Measurements from ENCODE around the gene RPS8. TPM values are rescaled to one million over a fixed set of nuclear protein-coding genes. Genes with fewer than 3 reads are reported as not detected.
A peak's percentile ranks its signal among the peaks of the same experiment; 100 is the strongest.

The RPS8 gene
- total and polyA plus RNA-seq, 2 donors from 2014 or later, result 1,449 to 1,538 TPM

DNA sequence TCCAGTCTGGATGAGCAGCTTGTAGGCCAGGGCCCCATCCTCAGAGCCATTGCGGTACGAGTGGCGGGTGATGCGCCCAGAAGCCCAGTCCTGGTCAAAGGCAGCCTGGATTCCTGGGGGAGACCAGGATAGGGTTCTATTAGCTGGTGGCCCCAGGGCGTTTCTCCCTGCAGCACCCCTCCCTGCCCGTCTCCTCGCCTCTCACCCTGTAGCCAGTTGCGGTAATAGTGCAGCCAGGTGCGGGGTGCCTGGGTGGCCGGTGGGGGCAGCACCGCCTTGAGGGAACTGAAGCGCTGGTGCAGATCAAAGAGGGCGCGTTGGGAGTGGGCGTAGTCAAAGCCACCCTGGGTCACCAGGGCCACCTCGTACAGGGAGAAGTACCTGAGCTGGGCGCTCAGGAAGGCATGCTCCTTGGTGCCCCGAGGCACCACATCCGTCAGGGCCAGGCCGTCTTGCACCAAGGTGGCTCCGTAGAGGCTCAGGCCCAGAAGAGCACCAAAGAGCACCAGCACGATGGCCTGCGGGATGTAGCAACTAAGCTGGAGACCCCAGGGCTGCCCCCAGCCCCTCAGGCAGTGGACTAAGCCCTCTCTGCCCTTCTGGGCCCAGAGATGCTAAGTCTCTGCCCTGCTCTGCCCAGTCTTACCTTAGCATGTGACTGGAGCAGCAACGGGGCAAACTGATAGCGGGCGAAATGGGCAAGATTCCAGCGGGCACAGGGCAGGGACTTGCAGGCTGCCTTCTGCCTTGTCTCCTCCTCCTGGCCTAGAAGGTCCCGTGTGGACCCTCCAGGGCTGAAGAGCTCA is 52.1 kb downstream of the RPS8 start:
- Histone ChIP-seq H3K27ac (ENCODE audit: low read depth in 2 of 2, low read length in 2 of 2) (no peak overlapping the region), H3K9me3 (ENCODE audit: control insufficient read depth in 2 of 3, insufficient read depth in 1 of 3, low read length in 3 of 3) (no peaks in the 10 kb centered on the region), H3K9ac (ENCODE audit: low read length in 3 of 3) (no peak overlapping the region), H3K4me1 (ENCODE audit: control insufficient read depth in 2 of 3, insufficient read depth in 2 of 3, low read depth in 1 of 3, low read length in 3 of 3) (no peaks in the 10 kb centered on the region), H3K27me3 (ENCODE audit: control insufficient read depth, insufficient read depth, low read length) (no peaks in the 10 kb centered on the region), H3K36me3 (ENCODE audit: control insufficient read depth in 2 of 3, insufficient read depth in 3 of 3, low read length in 3 of 3) (no peaks in the 10 kb centered on the region), H3K4me3 (ENCODE audit: low read length in 3 of 3) (no peak overlapping the region)
- intact Hi-C loops (cut with DNase I), result no loop called here
- FAIRE-seq, result no peak
- TF ChIP-seq, protein P1, sequence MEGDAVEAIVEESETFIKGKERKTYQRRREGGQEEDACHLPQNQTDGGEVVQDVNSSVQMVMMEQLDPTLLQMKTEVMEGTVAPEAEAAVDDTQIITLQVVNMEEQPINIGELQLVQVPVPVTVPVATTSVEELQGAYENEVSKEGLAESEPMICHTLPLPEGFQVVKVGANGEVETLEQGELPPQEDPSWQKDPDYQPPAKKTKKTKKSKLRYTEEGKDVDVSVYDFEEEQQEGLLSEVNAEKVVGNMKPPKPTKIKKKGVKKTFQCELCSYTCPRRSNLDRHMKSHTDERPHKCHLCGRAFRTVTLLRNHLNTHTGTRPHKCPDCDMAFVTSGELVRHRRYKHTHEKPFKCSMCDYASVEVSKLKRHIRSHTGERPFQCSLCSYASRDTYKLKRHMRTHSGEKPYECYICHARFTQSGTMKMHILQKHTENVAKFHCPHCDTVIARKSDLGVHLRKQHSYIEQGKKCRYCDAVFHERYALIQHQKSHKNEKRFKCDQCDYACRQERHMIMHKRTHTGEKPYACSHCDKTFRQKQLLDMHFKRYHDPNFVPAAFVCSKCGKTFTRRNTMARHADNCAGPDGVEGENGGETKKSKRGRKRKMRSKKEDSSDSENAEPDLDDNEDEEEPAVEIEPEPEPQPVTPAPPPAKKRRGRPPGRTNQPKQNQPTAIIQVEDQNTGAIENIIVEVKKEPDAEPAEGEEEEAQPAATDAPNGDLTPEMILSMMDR (IDR thresholded peaks at IDR 0.05; ENCODE audit: borderline replicate concordance, extremely low read depth, insufficient read depth), result no peak
- DNase-seq, result peak in 1 of 5 donors; percentile 71

DNA sequence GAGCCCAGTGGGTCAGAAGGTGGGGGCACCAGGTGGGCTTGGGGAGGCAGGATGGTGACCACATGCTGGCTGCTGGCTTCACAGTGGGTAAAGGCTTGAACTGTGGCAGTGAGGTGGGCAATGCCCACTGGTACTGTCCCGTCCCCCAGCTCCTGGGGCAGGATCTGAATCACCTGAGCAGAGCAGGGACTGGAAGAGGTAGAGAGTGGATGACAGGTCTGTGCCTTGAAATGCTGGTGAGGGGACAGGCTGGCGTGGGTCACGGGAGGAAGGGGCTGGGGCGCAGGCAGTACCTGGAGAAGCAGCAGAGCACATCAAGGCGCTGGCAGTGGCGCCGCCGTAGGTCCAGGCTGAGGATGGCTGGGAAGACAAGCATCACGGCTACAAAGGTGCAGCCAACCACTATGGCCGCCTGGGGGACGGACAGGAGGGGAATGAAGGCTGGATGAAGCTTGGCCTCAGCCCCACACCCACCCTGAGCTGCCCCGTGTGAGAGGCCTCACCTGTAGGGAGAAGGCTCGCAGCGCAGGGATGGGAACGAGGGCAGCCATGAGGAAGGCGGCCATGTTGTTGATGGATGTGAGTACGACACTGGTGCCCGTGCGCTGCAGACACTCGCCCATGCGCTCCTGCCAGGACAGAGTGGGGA is 52.8 kb downstream of the RPS8 start:
- intact Hi-C loops (cut with DNase I), result no loop called here
- no peak overlapping the region for H3K4me3 ChIP-seq (ENCODE audit: low read length in 3 of 3)
- H3K9ac ChIP-seq (ENCODE audit: low read length in 3 of 3), result no peak overlapping the region
- TF ChIP-seq, protein P1 (IDR thresholded peaks at IDR 0.05; ENCODE audit: borderline replicate concordance, extremely low read depth, insufficient read depth), result no peak
- FAIRE-seq (no peak), DNase-seq (no peak)
- no peaks in the 10 kb centered on the region for H3K27me3 ChIP-seq (ENCODE audit: control insufficient read depth, insufficient read depth, low read length)
- H3K9me3 ChIP-seq (ENCODE audit: control insufficient read depth in 2 of 3, insufficient read depth in 1 of 3, low read length in 3 of 3), result no peaks in the 10 kb centered on the region
- no peak overlapping the region for H3K27ac ChIP-seq (ENCODE audit: low read depth in 2 of 2, low read length in 2 of 2)
- no peaks in the 10 kb centered on the region for H3K36me3 ChIP-seq (ENCODE audit: control insufficient read depth in 2 of 3, insufficient read depth in 3 of 3, low read length in 3 of 3)
- no peaks in the 10 kb centered on the region for H3K4me1 ChIP-seq (ENCODE audit: control insufficient read depth in 2 of 3, insufficient read depth in 2 of 3, low read depth in 1 of 3, low read length in 3 of 3)

Other genes with a start within 250 kb of the RPS8 start
- gene TMEM53, start 101.1 kb upstream of the RPS8 start, total RNA-seq, result 16.4 TPM
- gene TMEM53, start 101.1 kb upstream of the RPS8 start, polyA plus RNA-seq (ENCODE audit: insufficient read depth, low read depth, low replicate concordance), result 45.0 TPM
- 3.9 TPM for gene ARMH1, start 100.8 kb upstream of the RPS8 start, total RNA-seq
- gene ARMH1, start 100.8 kb upstream of the RPS8 start, polyA plus RNA-seq (ENCODE audit: insufficient read depth, low read depth, low replicate concordance), result 3.4 TPM
- not detected for gene RNU5D-1, start 44.4 kb upstream of the RPS8 start, total RNA-seq
- not detected for gene RNU5D-1, start 44.4 kb upstream of the RPS8 start, polyA plus RNA-seq (ENCODE audit: insufficient read depth, low read depth, low replicate concordance)
- 1.4 TPM for gene KIF2C, start 35.7 kb upstream of the RPS8 start, total RNA-seq
- gene KIF2C, start 35.7 kb upstream of the RPS8 start, polyA plus RNA-seq (ENCODE audit: insufficient read depth, low read depth, low replicate concordance), result 0.47 TPM
- gene BEST4, start 12.6 kb downstream of the RPS8 start, total RNA-seq, result 0.50 TPM
- gene BEST4, start 12.6 kb downstream of the RPS8 start, polyA plus RNA-seq (ENCODE audit: insufficient read depth, low read depth, low replicate concordance), result 0.37 TPM
- gene PLK3, start 24.8 kb downstream of the RPS8 start, total RNA-seq, result 24.3 TPM
- gene PLK3, start 24.8 kb downstream of the RPS8 start, polyA plus RNA-seq (ENCODE audit: insufficient read depth, low read depth, low replicate concordance), result 4.4 TPM
- 1.2 TPM for gene DYNLT4, start 31.8 kb downstream of the RPS8 start, total RNA-seq
- not detected for gene DYNLT4, start 31.8 kb downstream of the RPS8 start, polyA plus RNA-seq (ENCODE audit: insufficient read depth, low read depth, low replicate concordance)
- 16.5 TPM for gene BTBD19, start 33.0 kb downstream of the RPS8 start, total RNA-seq
- 3.2 TPM for gene BTBD19, start 33.0 kb downstream of the RPS8 start, polyA plus RNA-seq (ENCODE audit: insufficient read depth, low read depth, low replicate concordance)
- gene PTCH2, start 67.7 kb downstream of the RPS8 start, total RNA-seq, result 1.2 TPM
- 0.24 TPM for gene PTCH2, start 67.7 kb downstream of the RPS8 start, polyA plus RNA-seq (ENCODE audit: insufficient read depth, low read depth, low replicate concordance)
- 20.6 TPM for gene EIF2B3, start 211.1 kb downstream of the RPS8 start, total RNA-seq
- gene EIF2B3, start 211.1 kb downstream of the RPS8 start, polyA plus RNA-seq (ENCODE audit: insufficient read depth, low read depth, low replicate concordance), result 25.0 TPM
- 42.1 TPM for gene HECTD3, start 235.8 kb downstream of the RPS8 start, total RNA-seq
- gene HECTD3, start 235.8 kb downstream of the RPS8 start, polyA plus RNA-seq (ENCODE audit: insufficient read depth, low read depth, low replicate concordance), result 27.5 TPM
- gene UROD, start 236.7 kb downstream of the RPS8 start, total RNA-seq, result 71.0 TPM
- 172 TPM for gene UROD, start 236.7 kb downstream of the RPS8 start, polyA plus RNA-seq (ENCODE audit: insufficient read depth, low read depth, low replicate concordance)

All from kidney (tissue), 14 donors.